Placental epithelial cell (primary cell): ENCODE measurements around the gene GIMAP7. TPM values are rescaled to one million over a fixed set of nuclear protein-coding genes. Genes with fewer than 3 reads are reported as not detected.

Experiments
- total RNA-seq: library from RNA; depleted of rRNA; stranded (reverse); fragments of >200 nt; gene quantifications from 2 replicates; pipeline ENCODE4 v1.2.3, GENCODE V29; 2012

Gene GIMAP7
- not detected in 2 replicates for total RNA-seq

GRCh38 chr7:150514748-150515222 lies at the start of gene GIMAP7:
GIMAP7 (plus strand) TSS chr7:150514872; CDS start chr7:150519975, 5,103 bp downstream.

GRCh38 chr7:150567169-150567568 lies 52.5 kb downstream of the GIMAP7 start, which contains the start of gene GIMAP4:
GIMAP4 (plus strand) TSS chr7:150567390; CDS start chr7:150569902, 2,512 bp downstream.

Other genes starting within 250 kb of the GIMAP7 start
- 7.9 and 12.0 TPM in 2 replicates for gene LRRC61, start 191.5 kb upstream of the GIMAP7 start, total RNA-seq
- gene ACTR3C, start 191.3 kb upstream of the GIMAP7 start, total RNA-seq: 13.7 and 16.8 TPM in 2 replicates
- 0.79 TPM in 1 of 2 replicates, not detected in the other for gene RARRES2, start 173.2 kb upstream of the GIMAP7 start, total RNA-seq
- 19.2 and 30.3 TPM in 2 replicates for gene REPIN1, start 146.1 kb upstream of the GIMAP7 start, total RNA-seq
- gene ZNF775, start 135.5 kb upstream of the GIMAP7 start, total RNA-seq: 4.4 and 5.9 TPM in 2 replicates
- not detected in 2 replicates for gene GIMAP8, start 64.2 kb upstream of the GIMAP7 start, total RNA-seq
- not detected in 2 replicates for gene GIMAP4, start 52.5 kb downstream of the GIMAP7 start, total RNA-seq
- not detected in 2 replicates for gene GIMAP6, start 117.5 kb downstream of the GIMAP7 start, total RNA-seq
- gene GIMAP2, start 170.8 kb downstream of the GIMAP7 start, total RNA-seq: not detected in 2 replicates
- gene GIMAP1, start 201.7 kb downstream of the GIMAP7 start, total RNA-seq: not detected in 2 replicates
- gene GIMAP5, start 222.5 kb downstream of the GIMAP7 start, total RNA-seq: not detected in 2 replicates